CD1c-positive myeloid dendritic cell (primary cell): ENCODE measurements around the gene KIF26B.

ENCODE experiments used
- DNase-seq: peaks from one replicate; pipeline ENCODE4 v3.0.0-alpha.2; 2016; ENCODE audit errors: extremely low spot score

The KIF26B gene

DNA sequence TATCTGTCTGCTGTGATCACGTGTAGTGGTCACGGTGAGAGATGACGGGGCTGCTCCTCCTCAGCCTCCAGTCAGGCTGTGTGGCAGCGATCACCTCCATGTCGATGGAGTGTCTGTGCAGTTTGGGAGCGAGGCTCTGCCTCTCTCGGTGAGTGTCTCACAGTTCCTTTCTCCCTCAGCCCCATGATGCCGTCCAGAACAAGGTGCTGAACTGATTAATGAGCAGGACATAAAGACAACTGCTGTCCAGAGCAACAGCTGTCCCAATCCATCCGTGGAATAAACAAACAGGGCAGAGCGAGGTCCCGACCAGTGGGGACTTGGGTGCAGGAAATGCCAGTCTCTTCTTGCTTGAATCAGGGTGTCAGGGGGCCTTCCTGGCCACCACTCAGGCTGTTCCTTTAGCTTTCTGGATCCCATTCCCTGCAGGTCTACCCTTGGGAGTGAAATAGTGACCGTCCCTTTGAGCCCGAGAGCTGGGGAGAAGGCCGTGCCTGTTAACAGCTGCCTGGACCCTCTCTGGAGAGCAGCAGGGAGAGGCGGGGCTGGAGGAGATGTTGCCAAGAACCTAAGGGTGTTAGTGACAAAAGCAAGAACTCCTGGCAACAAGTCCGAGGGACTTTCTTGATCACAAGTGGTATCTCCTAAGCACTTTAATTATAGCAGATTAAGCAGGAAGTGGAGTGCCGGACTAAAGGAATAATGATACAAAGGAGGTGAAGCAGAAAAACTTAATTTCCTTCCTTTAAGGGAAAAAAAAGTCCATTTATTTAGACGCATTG lies 443.9 kb downstream of the KIF26B start:
- no peak for DNase-seq

DNA sequence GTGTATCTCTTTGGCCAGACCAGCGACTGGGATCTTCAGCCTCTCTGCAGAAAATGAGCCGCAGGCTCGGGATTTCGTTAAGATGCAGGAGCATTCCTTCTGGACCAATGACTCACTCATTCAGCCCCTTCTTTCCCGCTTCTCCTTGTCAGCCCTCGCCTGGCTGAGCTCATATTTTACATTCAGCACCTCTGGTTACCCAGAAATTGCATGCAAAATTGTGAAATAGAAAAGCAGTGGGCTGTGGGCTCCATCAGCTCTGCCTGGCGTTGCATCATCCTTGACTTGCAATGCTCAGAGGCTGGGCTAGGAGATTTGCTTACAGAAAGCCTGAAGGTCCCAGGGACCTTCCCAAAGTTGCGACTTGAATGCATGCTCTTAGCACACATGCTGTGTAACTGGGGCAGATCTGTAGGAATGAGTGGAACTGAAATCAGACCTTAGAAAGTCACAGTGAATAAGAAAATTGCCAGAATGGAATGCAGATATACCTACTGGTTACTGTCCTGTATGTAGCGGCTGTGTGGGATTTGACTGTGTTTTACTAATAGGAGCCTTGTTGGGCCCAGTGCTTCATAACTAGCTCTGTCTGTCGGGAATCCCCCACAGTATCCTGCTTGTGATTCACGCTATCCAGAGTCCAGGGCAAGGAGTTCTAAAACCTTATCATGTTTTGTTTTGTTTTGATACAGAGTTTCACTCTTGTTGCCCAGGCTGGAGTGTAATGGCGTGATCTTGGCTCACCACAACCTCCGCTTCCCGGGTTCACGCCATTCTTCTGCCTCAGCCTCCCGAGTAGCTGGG lies 444.8 kb downstream of the KIF26B start:
- peak; percentile 47 for DNase-seq

DNA sequence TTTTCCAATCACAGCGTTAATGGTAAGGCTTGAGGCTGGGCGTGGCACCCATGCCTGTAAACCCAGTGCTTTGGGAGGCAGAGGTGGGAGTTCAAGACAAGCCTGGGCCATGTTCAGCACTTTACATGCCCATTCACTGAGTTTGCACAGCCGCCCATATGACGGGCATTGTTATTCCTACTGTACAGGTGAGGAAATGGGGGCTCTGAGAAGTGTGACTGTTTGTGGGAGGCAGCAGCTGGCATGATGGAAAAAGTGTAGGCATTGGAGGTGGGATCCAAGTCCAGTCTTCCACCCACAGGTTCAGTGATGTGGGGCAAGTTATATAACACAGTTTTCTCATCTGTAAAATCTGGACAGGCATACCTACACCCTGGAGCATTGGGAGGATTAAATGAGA lies 445.9 kb downstream of the KIF26B start:
- DNase-seq, result no peak

DNA sequence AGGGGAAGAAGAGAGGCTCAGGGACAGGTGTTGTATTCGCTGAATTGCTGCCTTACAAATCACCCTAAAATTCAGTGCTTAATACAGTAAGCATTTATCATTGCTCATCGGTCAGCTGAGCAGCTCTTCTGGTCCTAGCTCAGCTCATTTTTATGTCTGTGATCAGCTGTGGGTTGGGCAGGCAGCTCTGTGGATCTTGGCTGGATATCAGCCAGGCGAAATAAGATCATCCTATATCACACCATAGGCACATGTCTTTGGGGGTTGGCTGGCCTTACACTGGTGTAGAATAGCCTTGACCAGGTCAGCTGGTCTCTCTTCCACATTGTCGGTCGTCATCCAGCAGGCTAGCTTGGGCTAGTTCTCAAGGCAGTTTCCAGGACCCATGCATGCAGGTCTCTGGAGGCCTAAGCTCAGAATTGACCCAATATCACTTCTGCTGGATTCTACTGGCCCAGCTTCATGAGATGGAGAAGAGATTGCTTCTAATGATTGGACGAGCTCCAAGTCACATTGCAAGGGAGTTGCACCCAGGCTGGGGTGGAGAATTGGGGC lies 448.6 kb downstream of the KIF26B start:
- no peak for DNase-seq

DNA sequence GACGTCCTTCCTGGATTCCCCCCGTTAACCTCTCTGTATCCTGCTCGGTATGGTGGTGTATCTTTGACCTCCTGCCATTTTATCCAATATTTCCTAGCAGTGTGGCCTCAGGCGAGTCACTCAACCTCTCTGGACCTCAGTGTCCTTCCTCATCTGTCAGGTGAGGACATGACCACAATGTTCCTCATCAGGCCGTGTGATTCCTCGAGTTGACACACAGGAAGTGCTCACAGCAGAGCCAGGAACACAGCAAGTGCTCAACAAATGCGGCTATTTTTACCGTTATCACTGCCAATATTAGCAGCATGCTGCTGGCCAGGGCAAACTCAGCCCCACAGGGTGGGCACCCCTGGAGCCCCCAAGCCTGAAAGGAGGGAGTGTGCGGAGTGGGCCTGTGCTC lies 450.2 kb downstream of the KIF26B start:
- no peak for DNase-seq

DNA sequence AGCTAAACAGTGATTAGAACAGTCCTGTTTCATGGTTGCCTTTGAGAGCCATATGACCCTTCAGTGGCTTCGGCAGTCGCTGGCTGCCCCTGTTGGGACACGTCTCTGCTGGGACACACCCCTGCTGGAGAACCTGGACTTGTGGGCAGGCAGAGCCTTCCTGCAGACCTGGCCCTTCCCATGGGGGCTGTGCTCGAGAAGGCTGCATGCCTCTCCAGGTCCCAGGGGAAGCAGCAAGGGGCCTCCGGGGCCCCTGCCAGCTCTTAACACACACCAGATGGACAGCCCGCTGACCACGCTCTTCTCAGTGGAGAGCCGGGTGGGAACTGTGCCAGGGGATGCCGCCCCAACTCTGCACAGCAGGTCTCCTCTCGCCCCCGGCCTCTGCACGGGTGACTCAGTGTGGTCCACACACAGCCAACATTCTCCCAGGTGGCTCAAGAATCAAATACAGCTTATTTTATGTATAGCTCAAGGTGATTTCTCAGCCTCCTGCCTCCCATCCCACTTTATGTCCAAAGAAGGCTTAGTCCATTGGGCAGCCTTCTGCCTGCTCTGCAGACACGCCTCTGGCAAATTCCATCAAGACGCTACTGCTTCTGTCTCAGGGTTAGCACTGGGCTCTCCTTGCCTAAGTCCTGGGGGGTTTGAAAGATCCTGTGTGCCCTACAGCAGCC lies 450.8 kb downstream of the KIF26B start:
- no peak for DNase-seq

DNA sequence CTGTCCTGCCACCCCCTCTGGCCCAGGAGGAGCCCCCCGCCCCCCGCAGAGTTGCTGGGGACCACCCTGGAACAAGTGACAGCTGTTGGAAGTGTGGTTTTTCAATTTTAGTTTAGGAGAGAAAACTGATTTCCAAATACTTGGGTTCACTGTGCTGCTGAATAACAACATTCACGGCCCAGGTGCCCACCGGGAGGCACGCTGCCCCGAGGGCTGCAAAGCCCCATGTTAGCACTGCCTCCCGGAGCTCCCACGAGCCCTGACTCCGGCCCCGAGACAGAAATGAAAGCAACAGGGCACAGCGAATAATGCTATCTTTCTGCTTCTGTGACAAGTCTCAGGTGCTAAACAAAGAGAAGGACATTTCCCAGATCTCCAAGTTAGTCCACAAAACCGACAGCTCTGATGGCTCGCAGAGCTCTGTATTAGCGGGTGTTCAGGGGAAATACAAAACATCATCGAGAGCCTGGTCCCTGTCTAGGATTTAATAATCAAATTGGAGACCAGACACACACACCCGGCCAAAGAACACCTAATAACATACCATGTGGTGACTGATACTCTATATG lies 451.5 kb downstream of the KIF26B start:
- DNase-seq, result no peak

DNA sequence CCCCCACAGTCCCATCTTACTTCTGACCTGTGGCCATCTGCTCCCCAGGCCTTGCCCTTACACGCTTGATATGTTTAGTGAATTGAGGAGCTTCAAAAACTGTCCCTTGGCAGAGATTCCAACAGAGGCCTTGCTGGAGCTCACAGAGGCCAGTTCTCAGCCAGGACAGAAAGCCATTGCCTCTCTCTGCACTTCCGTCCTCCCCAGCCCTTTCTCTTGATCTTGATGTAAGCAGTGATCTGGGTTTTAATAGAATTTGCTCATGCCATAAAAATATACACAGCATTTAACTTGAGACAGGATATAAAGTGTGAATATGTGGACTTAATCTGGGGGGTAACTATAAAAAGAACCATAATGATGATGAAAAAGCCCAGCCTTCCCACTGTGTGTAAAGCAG lies 453.5 kb downstream of the KIF26B start:
- DNase-seq, result no peak

DNA sequence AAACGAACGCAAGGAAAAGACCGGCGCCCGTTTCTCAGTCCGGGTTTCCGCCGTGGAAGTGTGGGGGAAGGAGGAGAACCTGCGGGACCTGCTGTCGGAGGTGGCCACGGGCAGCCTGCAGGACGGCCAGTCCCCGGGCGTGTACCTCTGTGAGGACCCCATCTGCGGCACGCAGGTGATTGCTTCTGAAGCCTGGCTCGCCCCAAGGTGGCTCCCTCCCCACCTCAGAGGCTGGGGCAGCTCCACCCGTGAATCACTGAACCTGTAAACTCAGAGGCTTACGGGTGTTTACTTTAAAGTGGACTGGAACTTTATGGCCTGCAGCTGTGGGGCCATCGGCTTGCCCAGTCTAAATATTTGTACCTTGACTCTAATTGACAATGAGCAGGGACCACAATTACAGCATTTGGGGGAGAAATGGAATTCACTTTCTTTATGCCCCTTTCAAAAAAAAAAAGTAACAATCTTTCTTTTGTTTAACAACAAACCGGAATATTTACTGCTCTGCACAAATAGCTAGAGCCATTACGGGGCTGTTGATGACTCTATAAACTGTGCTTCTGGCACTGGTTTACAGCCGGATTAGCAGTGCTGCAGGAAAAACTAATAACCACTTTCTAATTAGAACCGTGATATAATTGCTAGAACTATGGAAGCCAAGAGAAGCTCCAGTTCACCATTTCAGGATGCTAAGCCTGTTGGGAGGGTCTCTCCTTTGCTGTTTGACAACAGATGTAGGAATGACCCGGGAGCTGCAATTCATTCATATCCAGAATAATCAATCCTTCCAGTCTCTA lies 454.8 kb downstream of the KIF26B start:
- DNase-seq, result no peak

DNA sequence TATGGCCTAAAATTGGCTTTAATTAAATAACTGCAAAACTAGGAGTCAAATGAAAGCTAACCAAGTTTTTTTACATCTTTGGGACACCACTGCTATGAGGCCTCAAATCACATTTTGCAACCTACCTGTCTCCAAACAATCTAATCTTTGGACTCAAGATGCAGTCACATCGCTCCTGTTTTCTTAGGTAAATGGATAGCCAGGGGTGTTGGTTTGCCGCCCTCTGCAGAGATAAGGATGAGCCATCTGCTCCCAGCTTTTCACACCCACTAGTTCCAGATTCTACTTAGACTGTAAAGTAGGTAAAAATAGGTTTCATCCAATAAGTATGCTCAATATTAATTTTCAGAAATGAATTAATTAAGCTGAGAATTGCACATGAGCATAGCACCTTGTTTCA lies 456.5 kb downstream of the KIF26B start:
- DNase-seq, result no peak

DNA sequence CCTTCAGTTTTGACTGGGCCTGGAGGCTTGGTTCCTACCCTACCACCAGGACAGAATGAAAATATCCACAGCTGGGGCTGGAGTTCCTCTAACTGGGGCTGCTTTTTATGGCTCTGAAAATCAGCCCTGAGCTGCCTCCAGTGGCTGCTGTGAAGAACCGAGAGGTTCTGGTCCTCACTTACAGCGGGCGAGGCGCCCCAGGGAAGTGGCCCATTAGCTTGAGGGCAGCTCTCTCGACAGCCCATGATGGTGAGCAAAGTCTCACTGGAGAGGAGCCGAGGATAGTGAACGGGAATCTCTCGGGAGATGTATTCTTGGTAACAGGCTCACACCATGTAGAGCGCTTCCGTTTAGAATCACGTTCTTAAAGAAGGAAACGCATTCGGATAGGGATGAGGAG lies 459.7 kb downstream of the KIF26B start:
- DNase-seq, result no peak

DNA sequence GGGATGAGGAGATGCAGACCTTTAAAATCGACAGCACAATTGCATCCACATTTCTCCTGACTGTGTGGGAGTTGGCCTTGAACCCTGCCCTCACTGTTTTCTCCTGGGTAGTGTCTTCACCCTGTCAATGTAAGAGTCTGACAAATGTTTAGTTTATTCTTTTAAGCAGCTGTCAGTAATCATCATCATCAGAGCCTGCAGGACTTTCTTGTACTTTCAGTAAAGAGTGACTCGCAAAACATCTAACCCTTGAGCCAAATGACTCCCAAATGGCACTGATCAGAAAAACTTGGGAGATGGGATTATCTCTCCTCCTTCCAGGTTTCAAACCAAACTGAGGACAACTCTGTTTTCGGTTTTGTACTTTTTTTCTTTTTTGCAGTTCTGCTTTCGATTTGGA lies 460.2 kb downstream of the KIF26B start:
- DNase-seq, result no peak

DNA sequence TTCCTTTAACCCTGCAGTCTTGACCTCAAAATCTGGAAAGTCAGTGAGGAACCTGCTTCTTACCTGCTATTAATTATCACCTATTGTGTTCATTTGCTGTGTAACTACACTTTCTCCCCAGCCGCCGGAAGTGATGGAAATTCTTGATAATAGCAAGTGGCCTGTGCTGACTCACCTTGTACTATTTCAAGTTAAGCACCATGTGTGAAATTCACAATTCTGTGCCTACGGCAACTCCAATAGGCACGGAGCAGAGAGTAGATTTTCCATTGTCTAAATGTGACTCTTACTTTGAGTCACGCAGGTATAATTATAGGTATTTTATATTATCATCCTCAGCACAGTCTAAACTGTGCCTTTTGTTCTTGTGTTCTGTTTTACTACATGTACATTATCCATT lies 466.8 kb downstream of the KIF26B start:
- no peak for DNase-seq

DNA sequence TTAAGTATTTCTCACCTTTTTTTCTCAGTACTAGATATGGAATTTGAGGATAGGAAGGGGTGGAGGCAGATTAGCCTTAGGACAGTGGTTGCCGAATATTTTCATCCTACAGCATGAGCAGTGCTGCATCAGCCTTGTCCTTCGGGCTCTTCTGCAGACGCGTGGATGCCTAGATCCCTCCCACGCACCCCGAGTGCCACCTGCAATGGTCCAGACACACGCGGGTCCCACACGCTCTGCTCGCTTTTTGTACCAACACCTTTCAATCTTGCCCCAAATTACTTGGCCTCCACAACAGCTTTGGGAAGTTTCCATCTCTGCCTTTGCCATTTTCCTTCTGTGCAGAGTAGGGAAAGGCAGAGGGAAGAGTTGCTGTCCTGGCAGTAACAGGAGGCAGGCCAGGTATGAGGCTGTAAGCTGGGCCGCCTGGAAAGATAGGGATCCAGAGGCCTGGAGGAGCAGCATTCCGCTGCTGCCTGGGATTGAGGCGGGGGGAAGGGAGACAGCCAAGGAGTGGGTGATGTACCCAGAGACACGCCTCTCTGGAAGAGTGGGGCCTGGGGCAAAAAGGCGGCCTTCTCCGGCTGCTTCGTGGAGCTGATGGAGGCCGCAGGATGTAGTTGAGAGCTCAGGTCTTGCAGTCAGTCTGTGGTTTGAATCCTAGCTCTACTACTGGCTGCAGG lies 467.7 kb downstream of the KIF26B start:
- DNase-seq, result no peak

DNA sequence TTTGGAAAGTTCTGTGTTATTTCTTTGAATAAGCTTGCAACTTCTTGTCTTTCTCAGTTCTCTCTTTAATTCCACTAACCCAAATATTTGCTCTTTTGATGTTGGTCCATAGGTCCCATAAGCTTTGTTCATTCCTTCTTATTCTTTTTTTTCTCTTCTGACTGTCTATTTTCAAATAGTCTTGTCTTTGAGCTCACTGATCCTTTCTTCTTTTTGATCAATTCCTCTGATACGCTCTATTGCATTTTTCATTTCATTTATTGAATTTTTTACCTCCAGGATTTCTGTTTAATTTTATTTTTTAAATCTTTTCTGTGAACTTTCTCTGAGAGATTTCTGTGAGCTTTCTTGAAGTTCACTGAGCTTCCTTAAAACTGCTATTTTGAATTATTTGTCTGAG lies 486.6 kb downstream of the KIF26B start:
- DNase-seq, result no peak

DNA sequence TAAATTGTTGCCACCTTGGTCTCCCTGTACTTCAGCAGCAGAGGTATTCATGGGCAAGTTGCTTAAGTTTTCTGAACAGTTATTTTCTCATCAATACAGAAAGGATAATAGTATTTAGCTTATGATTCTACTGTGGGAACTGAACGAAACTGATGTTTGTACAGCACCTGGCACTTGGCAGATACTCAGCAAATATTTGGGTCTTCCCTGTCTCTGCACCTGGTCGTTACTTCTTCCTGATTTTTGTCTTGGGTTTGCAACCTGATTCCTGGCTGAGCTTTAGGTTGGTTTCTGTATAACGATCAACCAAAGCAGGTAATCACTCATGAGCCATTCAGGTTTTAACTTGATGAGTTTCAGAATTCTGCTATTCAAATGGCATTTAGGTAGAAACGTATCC lies 490.6 kb downstream of the KIF26B start:
- DNase-seq, result no peak

DNA sequence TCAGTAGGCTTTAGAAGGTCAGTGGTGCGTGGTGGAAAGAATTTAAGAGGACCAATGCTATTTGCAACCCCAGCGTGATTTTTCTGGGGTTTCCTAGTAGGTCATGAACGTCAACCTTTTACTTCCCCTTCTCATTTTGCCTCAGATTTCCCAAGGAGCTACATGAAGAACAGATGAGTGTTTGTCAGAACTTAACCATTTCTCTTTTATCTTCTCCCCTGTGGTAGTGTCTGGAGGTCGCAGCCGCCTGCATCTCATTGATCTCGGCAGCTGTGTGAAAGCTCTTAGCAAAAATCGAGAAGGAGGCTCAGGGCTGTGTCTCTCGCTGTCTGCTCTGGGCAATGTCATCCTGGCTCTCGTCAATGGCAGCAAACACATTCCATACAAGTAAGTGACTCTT lies 491.1 kb downstream of the KIF26B start:
- DNase-seq, result no peak

DNA sequence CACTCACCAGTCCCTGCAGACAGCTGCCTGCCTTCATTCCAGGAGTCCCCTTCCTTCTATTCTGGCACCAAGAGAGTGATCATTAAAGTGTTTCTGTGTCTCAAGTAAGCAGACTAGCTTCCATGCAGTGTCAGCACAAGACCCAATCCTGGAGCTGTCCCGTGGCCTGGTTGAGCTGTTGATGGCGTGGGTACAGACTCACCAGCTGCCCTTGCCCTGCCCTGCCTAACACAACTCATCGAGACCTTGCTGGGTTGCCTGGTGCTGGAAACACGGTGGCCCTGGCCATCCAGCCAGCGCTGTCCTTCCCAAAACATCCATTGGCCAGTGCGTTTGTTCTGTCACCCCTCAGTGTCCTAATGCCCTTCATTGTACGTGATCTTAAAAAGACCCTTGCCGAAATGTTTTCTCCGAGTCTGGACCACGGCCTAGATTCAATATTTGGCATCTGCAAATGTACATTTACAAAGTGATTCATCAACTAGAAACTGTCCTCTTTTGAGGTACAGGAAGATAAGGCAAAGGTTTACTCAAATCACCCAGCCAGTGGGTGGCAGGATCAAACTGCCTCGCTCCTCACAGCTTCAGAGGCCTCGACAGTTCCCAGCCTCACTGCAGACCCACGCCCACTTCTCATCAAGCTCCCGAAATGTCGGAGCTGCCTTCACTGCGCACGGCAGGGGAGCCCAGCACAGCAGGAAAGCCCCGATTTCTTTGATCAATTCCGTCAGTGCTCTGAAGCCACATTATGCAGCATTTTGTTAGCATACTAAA lies 494.2 kb downstream of the KIF26B start:
- no peak for DNase-seq

DNA sequence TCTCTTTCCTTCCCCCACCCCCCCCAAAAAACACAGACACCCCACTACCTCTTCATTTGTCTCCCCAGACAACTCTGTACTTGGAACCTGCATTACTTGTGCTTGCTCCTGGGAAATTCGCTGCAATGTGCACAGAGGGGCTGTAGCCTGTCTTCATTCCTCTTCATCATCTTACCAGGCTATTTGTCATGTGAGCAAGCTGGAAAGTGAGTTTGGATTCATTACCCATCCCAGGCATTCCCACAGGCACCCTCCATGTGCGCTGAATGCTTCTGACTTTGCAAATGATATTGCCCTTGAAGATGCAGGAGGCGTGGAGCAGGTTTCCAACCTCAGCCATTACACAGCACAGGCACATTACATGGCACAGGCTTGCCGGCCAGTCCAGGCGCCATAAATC lies 494.9 kb downstream of the KIF26B start:
- no peak for DNase-seq

DNA sequence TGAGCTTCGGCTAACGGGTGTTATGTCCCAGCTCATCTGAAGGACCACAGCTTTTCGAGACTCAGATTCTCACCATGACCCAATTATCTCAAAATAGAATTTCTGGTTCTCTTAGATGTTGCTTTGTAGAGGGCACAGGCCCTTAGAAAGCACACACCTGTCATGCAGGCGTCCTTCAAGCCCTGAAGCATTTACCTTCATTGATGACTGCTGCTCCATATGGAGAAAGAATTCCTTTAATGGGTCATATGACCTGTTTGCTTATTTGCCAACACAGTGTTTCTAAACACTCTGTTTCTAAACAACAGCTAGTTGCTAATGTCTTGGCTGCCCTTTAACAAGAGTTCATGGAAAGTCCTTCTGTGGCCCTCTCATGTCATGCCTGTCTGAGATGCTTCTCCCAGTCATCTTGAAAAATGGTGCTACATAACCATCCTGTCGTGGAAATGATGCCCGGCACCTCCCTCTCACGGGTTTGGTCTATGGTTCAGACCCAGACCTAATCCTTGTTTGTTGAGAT lies 495.7 kb downstream of the KIF26B start:
- no peak for DNase-seq
